GF-D8 (cell line): ENCODE measurements around the gene MMAB.

Experiments used
- DNase-seq: peaks from one replicate; lab custom pipeline; 2025; lab: John Stamatoyannopoulos, UW

The MMAB gene

GRCh38 chr12:109512608-109513007 lies 60.7 kb downstream of the MMAB start:
- DNase-seq, result no peak

- no peak for DNase-seq
These were observed 63.1 kb downstream of the MMAB start for GRCh38 chr12:109510196-109510595.

GRCh38 chr12:109504068-109504467 lies 69.2 kb downstream of the MMAB start:
- DNase-seq, result no peak
